HG03442 (cell line): ENCODE data around the gene CHSY3.

Experiments
- ATAC-seq: cut with Tn5 transposase; IDR thresholded peaks from one replicate; pipeline ENCODE4 v1.9.1; 2021; ENCODE audit warnings: mild to moderate bottlenecking, moderate library complexity; ENCODE audit not compliant: unreplicated experiment

CHSY3 gene

DNA sequence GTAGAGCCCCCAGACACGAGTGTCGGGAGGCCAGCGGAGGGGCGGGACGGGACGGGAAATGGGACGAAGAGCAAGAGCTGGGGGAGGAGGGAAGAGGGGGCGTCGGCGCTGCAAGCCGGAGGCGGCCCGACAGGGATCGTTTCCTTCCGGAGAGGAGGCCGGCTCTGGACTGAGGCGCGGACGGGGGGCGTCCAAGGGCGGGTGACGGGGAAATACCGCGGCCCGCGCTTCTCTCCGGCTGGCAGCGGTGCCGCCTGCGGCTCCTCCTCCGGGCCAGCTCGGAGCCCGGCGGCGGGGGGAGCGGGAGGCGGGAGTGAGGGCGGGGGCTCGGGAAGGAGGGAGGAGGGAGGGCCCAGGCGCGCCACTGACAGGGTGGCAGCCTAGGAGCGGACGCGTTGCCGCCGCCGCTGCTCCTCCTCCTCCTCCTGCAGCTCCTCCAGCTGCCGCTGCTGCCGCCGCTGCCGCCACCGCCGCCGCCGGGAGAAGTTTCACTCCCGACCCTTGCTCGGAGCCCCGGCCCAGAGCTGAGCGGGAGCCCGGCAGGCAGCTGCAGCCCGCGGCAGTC lies at the start of gene CHSY3:
CHSY3 (plus strand) TSS at position 364 of the 565 bp plus-strand sequence.
- ATAC-seq = peak; percentile 69

DNA sequence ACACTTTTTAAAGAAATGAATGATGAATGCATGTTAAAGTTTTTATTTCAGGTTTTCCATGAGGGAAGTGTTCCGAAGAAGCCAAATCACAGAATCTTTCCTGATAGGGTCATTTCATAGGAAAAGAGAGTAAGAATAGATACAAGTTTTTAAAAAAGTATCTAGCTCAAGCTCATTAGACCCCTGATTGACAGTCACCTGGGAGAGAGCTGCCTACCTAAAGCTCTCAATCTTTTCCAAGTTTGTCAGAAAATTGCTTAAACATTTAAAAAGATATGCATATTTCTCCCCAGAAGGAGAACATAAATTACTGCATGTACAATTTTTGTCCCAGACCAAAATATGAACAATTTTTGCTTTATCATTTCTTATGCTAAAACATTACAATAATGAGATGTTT lies 47.9 kb upstream of the CHSY3 start:
- ATAC-seq = no peak

DNA sequence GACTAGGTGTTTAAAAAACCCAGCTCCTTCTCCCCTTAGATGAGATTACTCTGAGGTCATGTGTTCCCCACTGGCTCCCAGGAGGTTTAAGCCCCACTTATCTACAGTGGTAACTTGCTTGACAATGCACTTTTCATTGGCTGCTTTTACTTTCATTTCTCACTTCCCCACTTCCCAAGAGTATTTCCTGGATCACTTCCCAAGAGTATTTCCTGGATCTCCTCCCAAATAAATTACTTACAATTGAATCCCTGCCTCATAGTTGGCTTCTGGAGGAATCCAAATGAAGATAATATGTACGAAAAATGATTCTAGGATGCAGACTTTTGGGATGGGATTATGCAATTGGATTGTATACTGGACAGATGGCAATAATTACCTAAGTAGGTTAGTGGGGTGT lies 47.1 kb upstream of the CHSY3 start:
- no peak for ATAC-seq

GRCh38 chr5:129858131-129858675 lies 46.1 kb upstream of the CHSY3 start:
- ATAC-seq = no peak

DNA sequence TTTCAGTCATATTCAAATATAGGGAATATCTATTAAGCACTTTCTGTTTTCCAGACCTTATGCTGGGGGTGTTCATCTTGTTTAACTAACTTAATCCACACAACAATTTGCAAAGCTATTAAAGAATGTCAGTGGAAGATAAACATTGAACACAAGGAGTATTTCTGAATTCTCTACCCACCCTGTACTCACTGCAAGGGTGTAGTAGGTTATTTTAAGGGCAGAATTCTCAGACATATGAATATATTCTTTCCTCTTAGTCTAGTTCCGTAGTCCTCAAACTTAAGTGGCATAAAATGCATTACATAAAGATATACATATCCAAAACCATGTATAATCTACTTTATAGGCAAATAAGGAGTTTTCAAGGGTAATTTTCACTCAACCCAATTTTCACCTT lies 19.9 kb upstream of the CHSY3 start:
- ATAC-seq = no peak

DNA sequence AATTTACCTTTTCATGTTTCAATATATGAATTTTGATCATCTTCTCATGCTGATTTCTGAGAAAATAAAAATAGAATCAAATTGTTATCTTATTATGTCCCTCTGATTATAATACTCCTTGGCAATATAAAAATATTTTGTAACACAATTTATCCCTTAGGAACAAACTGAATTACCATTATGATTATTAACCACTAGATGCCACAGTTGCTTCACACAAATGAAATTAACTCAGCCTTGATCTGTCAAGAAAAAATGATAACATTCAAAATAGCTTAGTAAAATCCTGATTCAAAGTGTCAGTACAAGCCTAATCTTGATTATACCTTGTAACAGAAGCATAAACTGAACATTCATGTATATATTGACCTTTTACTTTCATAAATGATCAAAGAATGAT lies 4.8 kb upstream of the CHSY3 start:
- no peak for ATAC-seq

DNA sequence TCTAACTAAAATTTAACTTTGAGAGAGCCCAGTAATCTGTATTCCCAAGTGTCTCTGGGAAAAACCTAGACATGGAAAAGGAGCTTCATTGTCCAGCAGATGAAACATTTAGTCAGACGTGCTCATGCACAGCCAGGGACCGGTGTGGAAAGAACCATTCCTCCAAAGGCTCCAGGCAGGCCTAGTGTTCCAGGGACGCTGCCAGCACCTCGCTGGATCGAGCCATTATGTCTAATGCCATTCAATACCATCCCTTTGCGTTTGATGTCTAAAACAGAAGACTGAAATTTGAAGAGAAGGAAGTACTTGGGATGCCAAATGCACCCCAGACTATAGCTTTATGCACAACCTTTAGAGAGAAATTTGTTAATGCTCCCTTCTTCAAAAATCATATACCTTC lies 1.4 kb upstream of the CHSY3 start:
- no peak for ATAC-seq

- ATAC-seq = no peak
Observed at GRCh38 chr5:129903466-129904101, 681 bp upstream of the CHSY3 start.

GRCh38 chr5:129904667-129905472 lies 605 bp downstream of the CHSY3 start:
- ATAC-seq = peak; percentile 33

- no peak for ATAC-seq
Observed at GRCh38 chr5:129905473-129906176, 1.4 kb downstream of the CHSY3 start.

GRCh38 chr5:129906177-129906887 lies 2.1 kb downstream of the CHSY3 start:
- no peak for ATAC-seq

DNA sequence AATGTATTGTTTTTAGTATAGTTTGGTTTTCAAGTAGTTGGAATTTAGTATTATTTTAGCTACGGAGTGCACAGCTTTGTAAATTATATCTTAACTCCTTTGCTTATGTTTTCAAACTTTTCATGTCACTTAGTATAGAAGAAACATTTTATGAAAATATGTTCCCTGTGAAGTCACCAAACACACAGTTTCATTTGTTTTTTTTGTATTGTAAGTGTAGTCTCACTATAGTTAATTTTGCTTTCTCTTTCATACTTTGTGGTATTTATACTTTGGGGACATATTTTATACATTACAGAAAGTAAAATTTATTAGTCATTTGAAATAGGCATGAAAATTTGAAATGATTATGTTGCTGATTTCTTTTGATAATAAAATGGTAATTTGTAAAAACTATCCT lies 5.0 kb downstream of the CHSY3 start:
- ATAC-seq = no peak

DNA sequence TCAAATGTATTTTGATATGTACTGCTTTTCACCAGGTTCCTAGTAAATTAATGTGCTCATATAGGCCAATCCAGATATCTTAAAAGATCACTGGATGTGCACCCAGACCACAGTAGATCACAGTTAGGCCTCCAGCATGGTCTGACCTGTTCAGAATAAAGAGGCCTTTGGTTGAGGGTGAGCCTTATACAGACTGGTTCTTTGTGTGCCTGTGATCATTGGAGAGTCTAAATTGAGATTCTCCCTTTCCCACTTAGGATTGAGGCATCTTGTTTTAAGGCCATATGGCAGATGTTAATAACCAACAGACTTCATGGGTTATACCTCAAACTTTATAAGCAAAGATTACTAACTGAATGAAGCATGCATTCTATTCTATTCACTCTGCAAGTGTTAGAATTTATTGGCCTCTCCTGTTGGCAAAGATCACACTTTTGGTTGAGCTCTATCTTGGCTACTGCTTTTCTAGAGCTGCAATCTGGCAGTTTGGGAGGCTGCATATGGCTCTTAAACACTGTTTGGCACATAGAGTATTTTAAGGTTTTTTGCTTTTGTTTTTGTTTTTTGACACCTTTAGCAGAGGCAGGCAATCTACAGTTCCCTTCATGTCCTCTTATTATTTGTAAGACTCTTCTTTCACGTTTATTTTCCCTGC lies 8.5 kb downstream of the CHSY3 start:
- no peak for ATAC-seq

- no peak for ATAC-seq
Observed at GRCh38 chr5:129915415-129915814, 11.2 kb downstream of the CHSY3 start.

DNA sequence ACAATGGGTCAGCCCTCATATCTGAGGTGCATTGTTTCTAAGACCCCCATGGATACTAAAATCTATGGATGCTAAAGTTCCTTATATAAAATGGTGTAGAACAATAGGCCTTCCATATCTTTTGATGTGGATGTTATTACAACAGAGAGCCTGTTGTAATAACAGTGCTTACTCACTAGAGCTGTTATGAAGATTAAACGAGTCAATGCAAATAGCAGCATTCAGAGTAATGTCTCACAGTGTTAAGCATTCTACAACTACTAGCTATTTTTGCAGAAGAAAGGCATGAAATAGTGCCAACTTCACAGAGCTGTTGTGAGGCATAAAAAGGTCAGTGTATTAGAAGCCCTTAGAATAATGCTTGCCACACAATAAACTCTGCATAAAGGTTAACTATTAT lies 13.0 kb downstream of the CHSY3 start:
- no peak for ATAC-seq

GRCh38 chr5:129921204-129921603 lies 16.9 kb downstream of the CHSY3 start:
- ATAC-seq = no peak

- no peak for ATAC-seq
Observed at GRCh38 chr5:129930221-129930620, 26.0 kb downstream of the CHSY3 start.

DNA sequence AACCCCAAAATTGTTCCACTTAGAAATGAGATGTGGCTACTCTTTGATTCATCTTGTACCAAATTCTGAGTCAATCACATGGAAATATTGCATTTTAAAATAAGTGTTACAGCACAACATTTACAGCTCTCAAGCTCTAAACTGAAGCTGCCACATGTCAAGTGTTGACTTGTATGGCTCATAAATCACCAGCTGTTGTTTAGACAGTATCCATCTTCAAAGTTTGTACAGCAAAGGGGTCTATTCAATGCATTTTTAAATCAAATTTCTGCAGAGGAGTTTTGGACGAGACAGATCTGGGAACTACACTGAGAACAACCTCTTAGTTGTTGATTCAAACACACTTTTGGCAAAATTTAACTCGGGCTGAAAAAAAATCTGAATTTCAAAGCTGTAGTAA lies 31.4 kb downstream of the CHSY3 start:
- no peak for ATAC-seq

GRCh38 chr5:129938077-129938476 lies 33.8 kb downstream of the CHSY3 start:
- ATAC-seq = no peak

DNA sequence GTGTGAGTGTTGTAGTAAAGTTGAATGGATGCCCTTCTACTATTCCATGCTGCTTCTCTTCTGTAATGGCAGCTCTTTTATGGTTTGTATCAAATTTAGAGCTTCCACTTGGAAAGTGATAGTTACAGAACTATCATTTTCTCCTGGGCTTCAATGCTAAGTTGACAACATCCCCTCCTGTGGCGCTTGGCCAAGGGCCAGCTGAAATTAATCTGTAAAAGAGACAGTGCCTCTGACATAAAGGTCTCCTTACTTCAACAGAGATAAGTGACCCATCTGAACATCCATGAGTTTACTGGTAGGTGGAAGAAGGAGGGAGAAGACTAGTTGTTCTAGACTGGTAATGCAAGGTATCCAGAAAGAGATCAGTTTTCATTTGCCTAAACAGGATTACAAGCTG lies 39.7 kb downstream of the CHSY3 start:
- ATAC-seq = no peak
